GM18499 (cell line): ENCODE data around the gene CDCA5.

Experiments
- ATAC-seq: cut with Tn5 transposase; IDR thresholded peaks from one replicate; pipeline ENCODE4 v1.9.1; 2021; ENCODE audit warnings: moderate number of reproducible peaks; ENCODE audit not compliant: insufficient read depth, unreplicated experiment

Gene CDCA5

DNA sequence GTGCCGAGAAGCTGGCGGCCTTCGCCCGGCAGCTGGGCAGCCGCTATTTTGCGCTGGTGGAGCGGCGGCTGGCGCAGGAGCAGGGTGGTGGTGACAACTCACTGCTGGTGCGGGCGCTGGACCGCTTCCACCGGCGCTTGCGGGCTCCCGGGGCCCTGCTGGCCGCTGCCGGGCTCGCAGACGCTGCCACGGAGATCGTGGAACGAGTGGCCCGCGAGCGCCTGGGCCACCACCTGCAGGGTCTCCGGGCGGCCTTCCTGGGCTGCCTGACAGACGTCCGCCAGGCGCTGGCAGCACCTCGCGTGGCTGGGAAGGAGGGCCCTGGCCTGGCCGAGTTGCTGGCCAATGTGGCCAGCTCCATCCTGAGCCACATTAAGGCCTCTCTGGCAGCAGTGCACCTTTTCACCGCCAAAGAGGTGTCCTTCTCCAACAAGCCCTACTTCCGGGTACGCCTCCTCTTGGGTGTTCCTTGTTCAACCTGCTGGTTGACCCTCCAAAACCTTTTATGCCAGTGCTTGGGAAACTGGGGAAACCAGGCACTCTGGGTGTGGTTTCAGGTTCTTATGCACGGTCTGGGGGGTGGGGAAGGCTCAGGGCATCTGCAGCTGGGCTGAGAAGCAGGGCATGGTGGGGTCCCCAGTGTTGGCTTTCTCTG lies 24.8 kb upstream of the CDCA5 start:
- no peak for ATAC-seq

DNA sequence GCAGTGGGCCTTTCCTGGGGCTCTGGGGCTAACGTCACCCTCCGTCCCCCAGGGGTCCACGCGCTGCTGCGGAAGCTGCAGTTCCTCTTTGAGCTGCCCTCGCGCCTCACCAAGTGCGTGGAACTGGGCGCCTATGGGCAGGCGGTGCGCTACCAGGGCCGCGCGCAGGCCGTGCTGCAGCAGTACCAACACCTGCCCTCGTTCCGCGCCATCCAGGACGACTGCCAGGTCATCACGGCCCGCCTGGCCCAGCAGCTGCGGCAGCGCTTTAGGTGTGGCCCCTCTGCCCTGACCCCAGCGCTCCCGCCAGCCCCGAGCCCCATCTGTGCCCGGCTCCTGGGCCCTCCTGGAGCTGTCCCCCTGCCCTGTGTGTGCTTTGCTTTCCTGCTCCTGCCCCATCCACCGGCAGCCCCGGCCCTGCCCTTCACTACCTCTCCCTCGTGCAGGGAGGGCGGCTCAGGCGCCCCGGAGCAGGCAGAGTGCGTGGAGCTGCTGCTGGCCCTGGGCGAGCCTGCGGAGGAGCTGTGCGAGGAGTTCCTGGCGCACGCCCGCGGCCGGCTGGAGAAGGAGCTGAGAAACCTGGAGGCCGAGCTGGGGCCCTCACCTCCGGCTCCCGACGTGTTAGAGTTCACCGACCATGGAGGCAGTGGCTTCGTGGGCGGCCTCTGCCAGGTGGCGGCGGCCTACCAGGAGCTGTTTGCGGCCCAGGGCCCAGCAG lies 24.1 kb upstream of the CDCA5 start:
- no peak for ATAC-seq

DNA sequence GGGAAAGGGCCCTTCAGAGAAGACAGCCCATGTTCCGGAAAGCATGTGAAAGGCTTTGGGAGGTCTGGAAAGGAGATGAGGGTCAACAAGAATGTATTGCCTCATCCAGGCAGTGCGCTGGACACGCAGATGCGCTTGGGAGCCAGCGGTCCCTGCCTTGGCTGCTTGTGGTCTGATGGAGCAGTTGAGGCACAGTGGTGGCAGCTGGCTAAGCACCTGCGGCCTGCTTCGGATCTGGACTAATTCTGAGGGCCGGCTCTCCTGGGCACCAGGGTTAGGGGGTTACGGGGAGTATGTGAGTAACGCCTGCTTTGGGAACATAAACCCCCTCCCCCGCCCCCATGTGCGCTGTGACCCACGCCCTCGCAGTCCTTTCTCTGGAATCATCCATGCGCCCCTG lies 23.2 kb upstream of the CDCA5 start:
- no peak for ATAC-seq

DNA sequence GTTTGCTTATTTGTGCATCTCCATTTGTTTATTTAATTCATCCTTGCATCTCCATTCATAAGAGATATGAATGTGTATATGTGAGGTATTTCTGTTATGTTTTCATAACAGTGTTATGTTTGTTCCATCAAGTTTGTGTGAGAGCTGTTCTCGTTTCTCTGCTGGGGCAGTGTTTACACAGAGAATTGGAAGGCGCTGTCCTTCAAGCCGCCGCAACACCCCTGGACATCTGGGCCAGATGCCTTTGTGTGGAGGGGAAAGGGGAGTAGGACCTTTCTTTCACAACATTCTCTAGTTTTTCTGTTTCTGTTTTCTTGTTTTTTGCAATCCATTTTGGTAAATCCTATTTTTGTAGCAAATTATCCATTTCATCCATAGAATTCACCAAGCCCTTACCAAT lies 20.8 kb upstream of the CDCA5 start:
- ATAC-seq, result no peak

DNA sequence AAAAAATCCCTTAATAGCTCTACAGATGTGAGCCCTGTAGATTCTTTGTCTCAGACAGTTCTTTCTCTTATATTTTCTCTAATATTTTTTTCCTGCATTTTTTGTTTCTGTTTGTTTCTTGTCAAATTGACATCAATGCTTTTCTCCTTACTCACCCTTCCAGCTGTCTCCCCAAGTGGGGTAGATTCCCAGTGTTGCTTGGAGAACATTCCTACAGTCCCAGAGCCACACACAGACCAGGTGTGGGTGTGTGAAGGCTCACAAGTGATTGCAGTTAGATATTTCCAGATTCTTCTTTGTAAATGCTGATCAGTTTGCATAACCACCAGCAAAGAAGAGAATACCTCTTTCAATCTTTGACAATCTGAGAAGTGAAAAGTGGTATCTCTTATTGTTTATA lies 19.6 kb upstream of the CDCA5 start:
- no peak for ATAC-seq

DNA sequence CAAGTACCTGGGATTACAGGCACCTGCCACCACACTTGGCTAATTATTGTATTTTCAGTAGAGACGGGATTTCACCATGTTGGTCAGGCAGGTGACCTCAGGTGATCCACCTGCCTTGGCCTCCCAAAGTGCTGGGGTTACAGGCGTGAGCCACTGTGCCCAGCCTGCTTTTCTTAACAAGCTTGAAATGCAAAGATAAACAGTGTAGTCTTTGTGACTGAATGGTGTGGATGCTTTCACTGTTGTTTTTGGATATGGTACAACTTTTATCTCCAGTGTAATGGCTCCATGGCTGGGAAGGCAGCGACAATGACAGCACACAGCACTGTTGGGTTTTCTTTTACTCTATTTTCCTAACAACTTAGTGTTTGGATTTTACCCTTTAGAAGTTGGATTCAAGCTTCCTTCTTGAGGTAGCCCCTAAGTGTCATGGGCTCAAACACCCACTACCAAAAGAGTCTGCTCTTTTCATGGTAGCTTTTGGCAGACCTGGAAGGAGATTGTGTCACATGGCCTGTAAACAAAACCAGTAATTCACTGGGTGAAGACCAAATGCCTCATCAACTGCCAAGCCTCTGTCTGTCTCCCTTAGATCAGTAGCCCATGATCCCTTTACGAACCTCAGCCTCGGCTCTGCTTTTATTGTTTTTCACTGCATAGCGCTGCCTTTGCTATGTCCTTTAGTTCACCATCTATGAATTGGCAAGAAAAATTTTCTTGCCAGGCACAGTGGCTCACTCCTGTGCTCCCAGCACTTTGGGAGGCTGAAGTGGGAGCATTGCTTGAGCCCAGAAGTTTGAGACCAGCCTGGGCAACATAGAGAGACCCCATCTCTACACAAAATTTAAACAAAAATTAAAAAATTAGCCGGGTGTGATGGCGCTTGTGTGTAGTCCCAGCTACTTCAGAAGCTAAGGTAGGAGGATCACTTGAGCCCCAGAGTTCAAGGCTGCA lies 18.6 kb upstream of the CDCA5 start:
- ATAC-seq, result no peak

DNA sequence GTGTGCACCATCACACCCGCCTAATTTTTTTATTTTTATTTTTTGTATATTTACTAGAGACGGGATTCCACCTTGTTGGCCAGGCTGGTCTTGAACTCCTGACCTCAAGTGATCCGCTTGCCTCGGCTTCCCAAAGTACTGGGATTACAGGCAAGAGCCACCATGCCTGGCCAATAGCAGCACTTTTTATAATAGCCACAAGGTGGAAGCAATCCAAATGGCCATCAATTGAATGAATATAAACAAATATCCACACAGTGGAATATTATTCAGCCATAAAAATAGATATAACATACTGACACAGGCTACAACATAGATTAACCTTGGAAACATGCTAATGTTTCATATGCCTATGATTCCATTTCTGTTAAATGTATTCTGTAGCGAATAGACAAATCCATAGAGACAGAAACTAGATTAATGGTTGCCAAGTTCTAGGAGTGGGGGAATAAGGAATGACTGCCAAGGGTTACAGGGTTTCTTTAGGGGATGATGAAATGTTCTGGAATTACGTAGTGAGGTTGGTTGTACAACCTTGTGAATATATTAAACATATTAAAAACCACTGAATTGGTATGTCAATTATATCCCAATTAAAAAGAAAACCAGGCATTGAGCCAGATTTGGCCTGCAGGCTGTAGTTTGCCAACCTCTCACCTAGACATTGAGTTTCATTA lies 17.0 kb upstream of the CDCA5 start:
- no peak for ATAC-seq

DNA sequence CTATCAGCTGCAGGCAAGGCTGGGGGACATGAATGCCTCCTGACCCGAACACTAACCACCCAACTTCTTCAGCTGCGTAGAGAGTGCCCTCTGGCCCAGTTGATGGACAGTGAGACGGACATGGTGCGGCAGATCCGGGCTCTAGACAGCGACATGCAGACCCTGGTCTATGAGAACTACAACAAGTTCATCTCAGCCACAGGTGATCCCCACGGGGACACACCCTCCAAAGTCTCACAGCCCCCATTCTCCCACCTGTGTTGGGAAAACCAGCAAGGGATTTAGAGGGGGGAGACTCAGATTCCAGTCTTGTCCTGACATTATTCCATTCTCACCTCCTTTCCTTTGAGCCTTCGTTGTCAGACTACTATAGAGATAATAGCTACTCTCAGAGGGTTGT lies 13.1 kb upstream of the CDCA5 start:
- ATAC-seq, result no peak

DNA sequence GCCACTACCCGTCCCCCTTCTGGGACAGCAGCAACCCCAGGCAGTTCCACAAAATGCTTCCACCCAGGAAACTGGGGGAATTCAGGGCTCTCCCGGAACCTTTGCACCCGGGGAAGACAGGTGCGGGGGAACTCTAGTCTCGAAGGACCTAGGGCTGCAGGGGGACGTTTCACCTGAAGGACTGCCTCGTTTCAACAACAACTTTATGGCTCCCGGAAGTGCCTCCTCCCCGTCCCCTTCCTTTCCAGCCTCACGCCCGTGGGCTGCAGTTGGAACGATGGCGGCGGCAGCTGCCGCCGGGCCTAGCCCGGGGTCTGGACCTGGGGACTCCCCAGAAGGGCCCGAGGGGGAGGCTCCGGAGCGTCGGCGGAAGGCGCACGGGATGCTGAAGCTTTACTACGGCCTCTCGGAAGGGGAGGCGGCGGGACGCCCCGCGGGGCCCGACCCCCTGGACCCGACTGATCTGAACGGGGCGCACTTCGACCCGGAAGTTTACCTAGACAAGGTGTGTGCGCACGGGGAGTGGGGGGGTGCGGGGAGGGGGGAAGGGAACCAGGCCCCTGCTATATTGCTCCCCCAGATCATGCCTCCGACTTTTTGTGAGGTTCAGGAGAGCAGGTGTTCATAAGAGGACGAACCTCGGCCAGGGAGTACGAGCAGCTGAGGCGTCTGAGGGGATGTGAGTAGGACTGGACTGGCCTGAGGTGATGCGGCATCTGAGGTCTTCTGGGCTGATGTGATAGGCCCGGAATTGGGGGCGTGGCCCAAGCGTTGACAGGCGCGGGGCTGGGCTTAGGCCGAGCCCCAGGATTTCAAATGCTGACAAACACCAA lies 12.3 kb upstream of the CDCA5 start, which contains the start of gene VPS51:
TSS of gene VPS51 (plus strand) at position 241 of the 833 bp plus-strand sequence. CDS start at position 278, 37 bp downstream.
- peak; percentile 51 for ATAC-seq

DNA sequence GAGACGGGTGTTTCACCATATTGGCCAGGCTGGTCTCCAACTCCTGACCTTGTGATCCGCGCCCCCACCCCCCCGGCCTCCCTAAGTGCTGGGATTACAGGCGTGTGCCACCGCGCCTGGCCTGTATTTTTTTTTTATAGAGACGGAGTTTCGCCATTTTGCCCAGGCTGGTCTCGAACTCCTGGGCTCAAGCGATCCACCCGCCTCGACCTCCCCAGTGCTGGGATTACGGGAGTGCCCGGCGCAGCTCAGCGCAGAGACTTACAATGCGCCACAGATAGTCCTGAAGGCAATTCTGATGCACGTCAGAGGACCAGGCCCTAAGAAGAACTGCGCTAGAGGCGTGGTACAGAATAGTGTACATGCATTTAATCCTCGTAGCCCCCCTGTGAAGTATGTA lies 11.6 kb upstream of the CDCA5 start:
- no peak for ATAC-seq

DNA sequence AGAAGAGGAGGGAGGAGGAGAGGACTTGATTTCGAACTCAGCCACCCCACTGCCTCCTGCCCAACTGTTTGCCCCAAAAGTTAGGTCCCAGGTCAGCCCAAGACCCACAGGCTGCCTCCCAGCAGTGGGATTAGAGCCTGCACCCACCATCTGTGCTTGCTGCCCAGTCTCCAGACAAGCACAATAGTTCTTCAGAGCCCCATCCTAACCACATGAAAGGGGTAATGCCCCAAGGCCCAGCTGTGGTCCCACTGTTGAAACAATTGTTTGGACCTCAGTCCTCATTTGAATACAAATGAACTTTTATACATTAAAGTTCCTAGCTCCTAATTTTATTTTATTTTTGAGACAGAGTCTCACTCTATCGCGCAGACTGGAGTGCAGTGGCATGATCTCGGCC lies 6.8 kb upstream of the CDCA5 start:
- ATAC-seq, result no peak

DNA sequence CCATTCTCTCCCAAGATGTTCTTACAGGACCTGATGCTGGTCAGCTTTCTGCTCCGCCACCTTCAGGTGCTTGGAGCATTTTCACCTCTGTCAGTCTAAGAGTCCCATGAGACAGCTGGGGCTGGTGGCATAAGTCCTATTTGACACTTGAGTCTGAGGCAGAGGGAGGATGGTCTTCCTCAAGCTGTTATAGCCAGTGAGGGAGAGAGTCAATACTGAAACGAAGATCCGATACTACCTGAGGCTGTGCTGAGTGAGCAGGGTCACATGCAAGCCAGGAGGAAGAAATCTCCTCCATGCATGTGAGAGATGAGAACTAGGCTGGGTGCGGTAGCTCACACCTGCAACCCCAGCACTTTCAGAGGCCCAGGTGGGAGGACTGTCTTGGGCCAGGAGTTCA lies 5.8 kb upstream of the CDCA5 start:
- ATAC-seq, result no peak

DNA sequence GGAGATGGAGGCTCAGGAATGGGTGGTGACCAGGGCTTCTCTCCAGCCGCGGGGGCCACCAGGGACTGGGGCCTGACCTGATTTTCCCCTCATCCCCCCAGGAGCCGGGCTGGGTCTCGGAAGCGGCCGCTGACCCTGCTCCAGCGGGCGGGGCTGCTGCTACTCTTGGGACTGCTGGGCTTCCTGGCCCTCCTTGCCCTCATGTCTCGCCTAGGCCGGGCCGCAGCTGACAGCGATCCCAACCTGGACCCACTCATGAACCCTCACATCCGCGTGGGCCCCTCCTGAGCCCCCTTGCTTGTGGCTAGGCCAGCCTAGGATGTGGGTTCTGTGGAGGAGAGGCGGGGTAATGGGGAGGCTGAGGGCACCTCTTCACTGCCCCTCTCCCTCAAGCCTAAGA lies 4.0 kb upstream of the CDCA5 start:
- no peak for ATAC-seq

DNA sequence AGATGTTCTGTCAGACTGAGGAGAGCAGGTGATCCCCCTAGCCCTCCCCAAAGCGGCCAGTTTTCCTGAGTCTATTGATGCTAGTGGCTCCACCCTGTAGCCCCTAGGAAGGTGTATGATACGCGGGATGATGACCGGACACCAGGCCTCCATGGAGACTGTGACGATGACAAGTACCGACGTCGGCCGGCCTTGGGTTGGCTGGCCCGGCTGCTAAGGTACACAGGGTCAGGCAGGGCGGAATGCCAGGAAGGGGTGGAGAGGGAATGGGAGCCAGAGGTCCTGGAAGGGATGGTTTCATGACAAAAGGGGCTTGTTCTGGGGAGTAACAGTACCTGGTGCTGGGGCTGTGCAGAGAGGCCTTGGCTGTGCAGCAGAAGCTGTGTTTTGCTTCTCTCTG lies 3.4 kb upstream of the CDCA5 start:
- no peak for ATAC-seq

DNA sequence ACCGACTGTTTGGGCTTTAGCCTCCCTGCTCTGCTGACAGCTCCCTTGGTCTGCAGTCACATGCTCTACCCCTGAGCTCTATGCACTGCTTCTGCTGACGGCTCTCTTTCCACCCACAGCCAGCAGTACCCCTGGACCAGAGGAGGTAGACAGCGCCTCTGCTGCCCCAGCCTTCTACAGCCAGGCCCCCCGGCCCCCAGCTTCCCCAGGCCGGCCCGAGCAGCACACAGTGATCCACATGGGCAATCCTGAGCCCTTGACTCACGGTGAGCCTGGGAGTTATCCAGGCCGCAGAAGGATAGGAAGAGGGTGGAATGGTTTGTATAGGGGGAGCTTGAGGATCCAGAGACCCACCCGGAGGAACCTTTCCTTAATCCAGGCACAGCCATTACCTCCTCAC lies 3.0 kb upstream of the CDCA5 start:
- no peak for ATAC-seq

DNA sequence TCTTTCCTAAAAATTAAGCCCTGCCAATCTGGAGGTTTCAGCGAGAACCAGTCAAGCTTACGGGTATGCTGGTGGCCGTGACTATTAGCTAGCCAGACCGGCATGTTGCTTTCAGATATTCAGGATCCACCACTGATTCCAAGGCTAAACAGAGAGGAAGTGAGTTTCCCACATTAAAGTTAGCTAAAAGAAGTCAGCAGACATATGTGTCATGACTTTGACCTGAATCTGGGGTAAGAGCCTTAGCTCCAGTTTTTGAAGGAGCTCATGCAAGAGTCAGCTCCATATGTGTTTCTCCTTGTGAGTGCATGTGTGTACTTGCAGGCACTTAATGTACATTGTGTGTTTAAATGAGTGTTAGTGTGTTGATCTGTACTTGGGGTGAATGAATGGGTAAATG lies 1.6 kb upstream of the CDCA5 start:
- ATAC-seq, result no peak

DNA sequence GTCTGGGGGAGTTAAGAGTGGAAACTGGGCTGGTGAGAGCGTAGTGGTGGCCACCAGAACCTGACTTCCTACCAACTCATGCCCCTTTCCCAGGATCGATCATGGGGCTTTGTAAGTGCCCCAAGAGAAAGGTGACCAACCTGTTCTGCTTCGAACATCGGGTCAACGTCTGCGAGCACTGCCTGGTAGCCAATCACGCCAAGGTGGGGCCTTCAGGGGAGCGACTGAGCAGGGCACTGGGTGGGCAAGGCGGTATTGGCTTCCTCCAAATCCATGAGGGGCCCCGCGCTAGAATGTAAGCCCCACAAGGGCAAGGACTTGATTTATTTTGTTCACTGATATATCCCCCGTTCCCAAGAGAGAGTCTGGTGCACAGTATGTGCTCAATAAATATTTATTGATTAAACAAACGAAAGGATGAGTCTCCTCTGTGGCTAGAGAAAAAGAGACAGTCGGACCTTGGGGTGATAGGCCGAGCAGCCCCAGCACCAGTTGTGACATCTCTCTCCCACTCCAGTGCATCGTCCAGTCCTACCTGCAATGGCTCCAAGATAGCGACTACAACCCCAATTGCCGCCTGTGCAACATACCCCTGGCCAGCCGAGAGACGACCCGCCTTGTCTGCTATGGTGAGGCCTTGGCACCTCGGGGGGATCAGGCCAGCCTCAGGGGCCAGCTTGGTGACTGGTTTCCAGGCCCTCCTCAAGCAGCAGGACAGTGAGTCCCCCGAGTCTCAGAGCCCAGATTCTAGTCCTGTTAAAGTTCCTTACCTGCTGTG lies 947 bp upstream of the CDCA5 start:
- no peak for ATAC-seq

DNA sequence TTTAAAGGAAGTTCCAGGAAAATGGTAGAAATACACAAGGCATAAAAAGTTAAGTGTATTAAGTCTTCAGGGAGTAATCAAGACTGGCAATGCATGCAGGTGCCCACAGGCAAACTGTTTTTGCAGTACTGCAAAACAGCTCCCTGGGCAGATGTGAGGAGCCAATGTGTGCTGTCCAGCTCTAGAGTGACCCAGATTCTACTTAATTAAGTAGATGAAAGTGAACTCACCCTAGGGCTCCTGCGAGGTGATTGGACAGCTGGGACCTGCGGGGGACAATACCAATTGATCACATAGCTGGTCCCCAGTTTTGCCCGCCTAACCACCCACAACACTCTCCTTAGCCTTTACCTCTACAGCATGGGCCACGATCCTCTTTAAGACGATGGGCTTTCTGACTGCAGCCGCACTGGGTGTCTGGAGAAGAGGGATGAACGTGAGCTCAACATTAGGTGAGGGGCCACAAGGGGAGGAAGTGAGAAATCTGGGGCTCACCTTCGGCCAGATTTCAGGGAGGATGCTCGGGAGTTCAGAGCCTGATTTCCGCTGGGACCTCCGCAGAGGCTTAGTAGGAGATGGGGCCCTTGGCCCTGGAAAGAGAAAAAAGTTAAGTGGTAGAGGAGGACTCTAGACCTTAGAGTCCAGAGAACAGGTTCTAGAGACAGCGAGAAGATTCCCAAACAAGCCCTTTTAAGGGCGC lies 556 bp downstream of the CDCA5 start:
- ATAC-seq, result peak; percentile 9
